Dedifferentiated amniotic fluid mesenchymal stem cell (primary cell): ENCODE data around the gene KIF22.

Source experiments
- DNase-seq: peaks from one replicate; pipeline ENCODE4 v3.0.0-alpha.2; 2016; ENCODE audit errors: extremely low spot score

KIF22 gene

DNA sequence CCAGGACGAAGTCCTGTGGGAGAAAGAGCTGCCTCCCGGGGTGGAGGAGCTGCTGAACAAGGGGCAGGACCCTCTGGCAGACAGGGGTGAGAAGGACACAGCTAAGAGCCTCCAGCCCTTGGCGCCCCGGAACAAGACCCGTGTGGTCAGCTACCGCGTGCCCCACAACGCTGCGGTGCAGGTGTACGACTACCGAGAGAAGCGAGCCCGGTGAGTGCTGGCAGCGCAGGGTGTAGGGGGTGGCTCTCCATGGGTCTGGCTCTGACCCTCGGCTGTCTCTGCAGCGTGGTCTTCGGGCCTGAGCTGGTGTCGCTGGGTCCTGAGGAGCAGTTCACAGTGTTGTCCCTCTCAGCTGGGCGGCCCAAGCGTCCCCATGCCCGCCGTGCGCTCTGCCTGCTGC, 51.1 kb downstream of the KIF22 start:
- no peak for DNase-seq

DNA sequence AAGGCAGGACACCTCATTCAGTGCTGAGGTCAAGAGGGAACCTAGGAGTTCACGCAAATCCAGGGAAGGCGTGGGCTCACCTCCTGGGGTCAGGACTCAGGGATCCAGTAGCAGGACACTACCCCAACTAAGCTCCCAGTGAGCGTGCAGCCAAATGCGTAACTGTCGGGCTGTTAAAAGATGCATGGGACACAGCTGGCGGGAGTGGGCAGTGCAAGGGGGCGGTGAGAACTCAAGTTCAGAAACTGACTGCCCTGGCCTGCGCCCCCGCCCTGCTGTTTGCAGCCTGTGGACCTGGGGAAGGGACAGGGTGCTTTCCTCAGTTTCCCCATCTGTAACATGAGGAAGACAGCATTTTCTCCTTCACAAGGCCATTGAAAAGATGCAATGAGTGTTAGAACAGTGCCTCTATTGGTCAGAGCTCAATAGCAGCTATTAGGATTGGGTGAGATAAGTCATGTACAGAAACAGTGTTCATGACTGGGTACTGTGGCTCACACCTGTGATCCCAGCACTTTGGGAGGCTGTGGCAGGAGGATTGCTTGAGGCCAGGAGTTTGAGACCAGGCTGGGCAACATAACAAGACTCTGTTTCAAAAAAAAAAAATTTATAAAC, 52.3 kb downstream of the KIF22 start:
- DNase-seq, result no peak

DNA sequence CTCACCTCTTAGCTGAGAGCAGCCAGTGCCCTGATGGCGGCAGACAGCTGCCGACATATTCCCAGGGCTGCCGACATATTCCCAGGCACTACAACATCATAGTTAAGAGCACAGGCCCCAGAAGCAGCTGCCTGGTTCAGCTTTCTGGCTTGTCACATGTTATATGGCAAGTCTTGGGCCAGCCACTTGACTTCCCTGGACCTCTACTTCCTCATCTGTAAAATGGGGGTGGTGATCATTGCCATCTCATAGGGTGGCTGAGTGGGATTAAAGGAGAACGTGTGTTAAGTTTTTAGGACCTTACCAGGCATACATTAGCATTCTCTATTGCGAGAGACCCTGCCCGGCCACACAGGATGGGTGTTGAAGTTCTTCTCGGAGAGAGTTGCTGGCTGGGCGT, 53.4 kb downstream of the KIF22 start:
- no peak for DNase-seq

DNA sequence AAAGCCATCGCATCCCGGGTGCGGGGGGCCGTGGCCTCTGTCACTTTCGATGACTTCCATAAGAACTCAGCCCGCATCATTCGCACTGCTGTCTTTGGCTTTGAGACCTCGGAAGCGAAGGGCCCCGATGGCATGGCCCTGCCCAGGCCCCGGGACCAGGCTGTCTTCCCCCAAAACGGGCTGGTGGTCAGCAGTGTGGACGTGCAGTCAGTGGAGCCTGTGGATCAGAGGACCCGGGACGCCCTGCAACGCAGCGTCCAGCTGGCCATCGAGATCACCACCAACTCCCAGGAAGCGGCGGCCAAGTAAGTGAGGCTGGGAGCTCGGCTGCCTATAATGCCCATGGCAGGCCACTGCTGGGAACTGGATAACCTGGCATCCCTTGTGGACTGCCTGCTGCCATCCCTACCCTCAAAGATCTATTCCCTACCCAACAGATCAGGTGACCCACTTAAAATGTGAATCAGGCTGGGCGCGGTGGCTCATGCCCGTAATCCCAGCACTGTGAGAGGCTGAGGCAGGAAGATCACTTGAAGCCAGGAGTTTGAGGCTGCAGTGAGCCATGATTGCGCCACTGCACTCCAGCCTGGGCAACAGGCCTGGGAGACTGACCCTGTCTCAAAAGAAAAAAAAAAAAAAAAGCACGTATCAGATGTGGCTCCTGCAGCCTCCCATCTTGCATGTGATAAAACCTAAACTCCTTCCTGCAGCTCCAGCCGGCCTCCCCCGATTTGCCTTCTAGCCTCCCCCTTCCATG, 54.2 kb downstream of the KIF22 start:
- DNase-seq, result no peak

GRCh38 chr16:29845656-29846055, 55.1 kb downstream of the KIF22 start:
- DNase-seq, result no peak

DNA sequence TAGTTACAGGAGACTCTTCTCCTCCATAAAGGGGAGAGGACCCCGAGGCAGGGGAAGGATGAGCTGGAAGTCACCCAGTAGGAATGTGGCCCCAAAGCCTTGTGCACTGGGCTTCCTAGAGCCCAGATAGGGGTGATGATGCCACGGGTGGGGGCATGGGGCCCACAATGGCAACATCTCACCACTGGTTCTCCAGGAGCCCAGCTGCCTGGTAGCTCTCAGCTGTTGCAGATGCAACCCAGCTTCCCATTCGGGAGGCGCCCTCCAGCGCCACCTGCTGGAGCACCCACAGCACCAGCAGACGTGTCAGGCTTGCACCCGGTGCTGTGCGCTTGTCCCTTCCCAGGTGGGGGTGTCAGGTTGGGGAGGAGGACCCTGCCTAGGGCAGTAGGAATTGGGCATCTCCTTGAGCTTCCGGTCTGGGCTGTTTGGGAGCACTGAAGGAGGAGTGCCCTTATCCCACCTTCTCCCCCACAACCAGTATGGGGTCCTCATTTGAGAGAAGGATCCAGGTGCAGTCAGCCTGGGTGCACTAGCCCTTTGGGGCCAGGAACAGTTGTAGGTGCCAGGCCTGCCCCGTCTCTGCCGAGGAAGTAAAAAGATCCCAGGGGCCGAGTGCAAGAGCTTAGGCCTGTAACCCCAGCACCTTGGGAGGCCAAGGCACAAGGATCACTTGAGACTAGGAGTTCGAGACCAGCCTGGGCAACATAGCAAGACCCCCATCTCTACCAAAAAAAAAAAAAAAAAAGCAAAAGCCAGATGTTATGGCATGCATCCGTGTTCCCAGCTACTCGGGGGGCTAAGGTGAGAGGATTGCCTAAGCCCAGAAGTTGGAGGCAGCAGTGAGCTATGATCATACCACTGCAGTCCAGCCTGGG, 58.1 kb downstream of the KIF22 start:
- DNase-seq, result peak; percentile 31

DNA sequence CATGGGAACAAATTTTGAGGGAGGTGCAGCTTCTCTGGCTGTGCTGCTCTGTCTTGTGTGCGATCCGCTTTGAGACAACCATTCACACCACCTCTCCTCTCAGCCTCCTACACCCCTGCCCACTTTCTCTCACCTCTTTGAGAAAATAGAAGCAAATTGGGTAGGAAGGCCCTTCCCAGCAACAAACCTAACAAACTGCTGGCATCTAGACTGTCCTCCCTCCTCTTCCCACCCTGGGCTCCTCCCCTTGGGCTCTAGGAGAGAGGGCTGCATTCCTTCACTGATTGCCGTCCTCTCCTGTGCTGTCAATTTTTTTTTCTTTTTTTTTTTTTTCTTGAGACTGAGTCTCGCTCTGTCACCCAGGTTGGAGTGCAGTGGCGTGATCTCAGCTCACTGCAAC, 59.0 kb downstream of the KIF22 start:
- DNase-seq, result no peak

DNA sequence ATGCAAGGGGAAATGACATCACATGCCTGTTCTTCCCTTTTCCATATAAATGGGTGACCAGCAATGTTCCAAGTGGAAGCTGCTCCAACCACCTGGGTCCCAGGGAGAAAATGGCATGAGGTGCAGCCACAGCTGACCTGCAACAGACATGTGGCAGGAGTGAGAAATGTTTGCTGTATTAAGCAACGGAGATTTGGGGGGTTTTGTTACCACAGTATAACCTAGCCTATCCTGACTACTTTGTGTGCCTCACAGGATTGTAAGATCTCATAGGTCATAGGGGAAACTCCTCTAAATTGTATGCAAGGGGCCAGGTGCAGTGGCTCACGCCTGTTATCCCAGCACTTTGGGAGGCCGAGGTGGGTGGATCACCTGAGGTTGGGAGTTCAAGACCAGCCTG, 60.4 kb downstream of the KIF22 start:
- DNase-seq, result no peak

DNA sequence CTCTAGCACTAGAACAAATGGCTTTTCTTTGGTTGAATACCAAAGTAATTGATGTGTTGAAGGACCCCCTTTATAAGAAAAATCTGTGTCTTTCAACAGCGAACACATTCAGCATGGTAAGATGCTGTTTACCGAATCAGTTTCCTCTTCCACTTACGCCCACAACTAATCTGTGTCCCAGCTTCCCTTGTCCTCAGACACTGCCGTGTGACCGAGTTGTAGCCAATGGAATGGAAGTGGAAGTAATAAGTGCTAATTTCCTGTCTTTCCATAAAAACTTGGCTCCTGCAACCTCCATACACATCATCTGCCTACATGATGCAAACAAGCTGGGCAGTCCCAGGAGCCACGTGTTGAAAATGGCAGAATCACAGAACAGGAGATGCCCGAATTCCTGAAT, 62.1 kb downstream of the KIF22 start:
- no peak for DNase-seq

GRCh38 chr16:29854520-29855100, 64.1 kb downstream of the KIF22 start:
- DNase-seq, result no peak
